ENCODE data around the gene SEC14L2. TPM values are rescaled to one million over a fixed set of nuclear protein-coding genes. Genes with fewer than 3 reads are reported as not detected.

The SEC14L2 gene
- total RNA-seq, 3 donors from 2014 or later, result 5.3 to 45.7 (median 29.5) TPM

- Histone ChIP-seq H3K9me3 (no peaks in the 10 kb centered on the region), H3K36me3 (no peaks in the 10 kb centered on the region), H3K27ac (no peak overlapping the region), H3K4me1 (peaks cover 0 to 3% of the 10 kb centered on the region in 2 donors), H3K4me3 (no peak overlapping the region), H3K27me3 (no peaks in the 10 kb centered on the region)
- intact Hi-C loops (cut with DNase I; ENCODE audit: low total_unique reads), result no loop called here
- TF ChIP-seq POLR2AphosphoS5 (IDR thresholded peaks at IDR 0.05) (no peak), POLR2A (IDR thresholded peaks at IDR 0.05) (no peak), CTCF (IDR thresholded peaks at IDR 0.05) (no peak)
- no peak for DNase-seq (ENCODE audit: low spot score in 2 of 2)
Observed at GRCh38 chr22:30429887-30430286, 33.1 kb downstream of the SEC14L2 start.

GRCh38 chr22:30430933-30431332 is 34.1 kb downstream of the SEC14L2 start:
- intact Hi-C loops (cut with DNase I; ENCODE audit: low total_unique reads), result no loop called here
- H3K4me1 ChIP-seq, result no peaks in the 10 kb centered on the region
- no peak for DNase-seq (ENCODE audit: low spot score in 2 of 2)
- no peak overlapping the region for H3K27ac ChIP-seq
- H3K36me3 ChIP-seq, result no peaks in the 10 kb centered on the region
- H3K4me3 ChIP-seq, result no peak overlapping the region
- no peaks in the 10 kb centered on the region for H3K27me3 ChIP-seq
- no peak for TF ChIP-seq POLR2AphosphoS5 (IDR thresholded peaks at IDR 0.05)
- no peak for TF ChIP-seq CTCF (IDR thresholded peaks at IDR 0.05)
- no peak for TF ChIP-seq POLR2A (IDR thresholded peaks at IDR 0.05)
- H3K9me3 ChIP-seq, result no peaks in the 10 kb centered on the region

GRCh38 chr22:30432096-30432495 is 35.3 kb downstream of the SEC14L2 start:
- Histone ChIP-seq H3K36me3 (no peaks in the 10 kb centered on the region), H3K9me3 (no peaks in the 10 kb centered on the region), H3K4me1 (no peaks in the 10 kb centered on the region), H3K4me3 (no peak overlapping the region), H3K27me3 (no peaks in the 10 kb centered on the region), H3K27ac (no peak overlapping the region)
- TF ChIP-seq POLR2AphosphoS5 (IDR thresholded peaks at IDR 0.05) (no peak), POLR2A (IDR thresholded peaks at IDR 0.05) (no peak), CTCF (IDR thresholded peaks at IDR 0.05) (no peak)
- no peak for DNase-seq (ENCODE audit: low spot score in 2 of 2)
- intact Hi-C loops (cut with DNase I; ENCODE audit: low total_unique reads), result no loop called here

- H3K36me3 ChIP-seq, result no peaks in the 10 kb centered on the region
- intact Hi-C loops (cut with DNase I; ENCODE audit: low total_unique reads), result no loop called here
- no peak for DNase-seq (ENCODE audit: low spot score in 2 of 2)
- H3K4me3 ChIP-seq, result no peak overlapping the region
- no peaks in the 10 kb centered on the region for H3K4me1 ChIP-seq
- H3K27ac ChIP-seq, result no peak overlapping the region
- no peaks in the 10 kb centered on the region for H3K27me3 ChIP-seq
- H3K9me3 ChIP-seq, result no peaks in the 10 kb centered on the region
- no peak for TF ChIP-seq POLR2A (IDR thresholded peaks at IDR 0.05)
- TF ChIP-seq CTCF (IDR thresholded peaks at IDR 0.05), result no peak
- TF ChIP-seq POLR2AphosphoS5 (IDR thresholded peaks at IDR 0.05), result no peak
Observed at GRCh38 chr22:30432520-30432919, 35.7 kb downstream of the SEC14L2 start.

GRCh38 chr22:30433227-30433626 is 36.4 kb downstream of the SEC14L2 start:
- intact Hi-C loops (cut with DNase I; ENCODE audit: low total_unique reads), result no loop called here
- DNase-seq (ENCODE audit: low spot score in 2 of 2), result no peak
- TF ChIP-seq POLR2A (IDR thresholded peaks at IDR 0.05), result no peak
- TF ChIP-seq POLR2AphosphoS5 (IDR thresholded peaks at IDR 0.05), result no peak
- no peak for TF ChIP-seq CTCF (IDR thresholded peaks at IDR 0.05)
- H3K4me1 ChIP-seq, result no peaks in the 10 kb centered on the region
- no peaks in the 10 kb centered on the region for H3K27me3 ChIP-seq
- no peak overlapping the region for H3K27ac ChIP-seq
- no peak overlapping the region for H3K4me3 ChIP-seq
- H3K9me3 ChIP-seq, result no peaks in the 10 kb centered on the region
- no peaks in the 10 kb centered on the region for H3K36me3 ChIP-seq
